ENCODE measurements around the gene CSRNP2.

DNA sequence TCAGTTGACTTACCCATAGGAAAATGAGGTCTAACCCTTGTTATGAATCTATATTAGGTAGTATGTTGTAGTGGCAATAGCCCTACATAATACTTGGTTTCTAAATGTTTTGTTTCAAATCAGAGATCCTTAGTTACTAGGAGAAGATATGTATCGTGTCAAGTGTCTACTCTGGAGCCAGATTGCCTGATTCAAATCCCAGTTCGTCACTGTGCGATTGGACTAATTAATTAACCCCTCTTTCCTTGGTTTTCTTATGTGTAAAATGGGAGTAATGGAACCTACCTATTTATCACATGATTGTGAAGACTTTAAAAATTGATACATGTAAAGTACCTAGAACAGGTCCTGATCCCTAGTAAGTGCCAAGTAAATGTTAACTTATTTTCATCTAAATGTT, 33.9 kb downstream of the CSRNP2 start:
- TF ChIP-seq, protein P1, sequence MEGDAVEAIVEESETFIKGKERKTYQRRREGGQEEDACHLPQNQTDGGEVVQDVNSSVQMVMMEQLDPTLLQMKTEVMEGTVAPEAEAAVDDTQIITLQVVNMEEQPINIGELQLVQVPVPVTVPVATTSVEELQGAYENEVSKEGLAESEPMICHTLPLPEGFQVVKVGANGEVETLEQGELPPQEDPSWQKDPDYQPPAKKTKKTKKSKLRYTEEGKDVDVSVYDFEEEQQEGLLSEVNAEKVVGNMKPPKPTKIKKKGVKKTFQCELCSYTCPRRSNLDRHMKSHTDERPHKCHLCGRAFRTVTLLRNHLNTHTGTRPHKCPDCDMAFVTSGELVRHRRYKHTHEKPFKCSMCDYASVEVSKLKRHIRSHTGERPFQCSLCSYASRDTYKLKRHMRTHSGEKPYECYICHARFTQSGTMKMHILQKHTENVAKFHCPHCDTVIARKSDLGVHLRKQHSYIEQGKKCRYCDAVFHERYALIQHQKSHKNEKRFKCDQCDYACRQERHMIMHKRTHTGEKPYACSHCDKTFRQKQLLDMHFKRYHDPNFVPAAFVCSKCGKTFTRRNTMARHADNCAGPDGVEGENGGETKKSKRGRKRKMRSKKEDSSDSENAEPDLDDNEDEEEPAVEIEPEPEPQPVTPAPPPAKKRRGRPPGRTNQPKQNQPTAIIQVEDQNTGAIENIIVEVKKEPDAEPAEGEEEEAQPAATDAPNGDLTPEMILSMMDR (IDR thresholded peaks at IDR 0.05; ENCODE audit: low read depth, low read length) = no peak
- TF ChIP-seq EZH2phosphoT487 (IDR thresholded peaks at IDR 0.05; ENCODE audit: low read depth) = no peak

Measured in OCI-LY3 (cell line).